ENCODE measurements around the gene EFEMP2.

Gene EFEMP2

DNA sequence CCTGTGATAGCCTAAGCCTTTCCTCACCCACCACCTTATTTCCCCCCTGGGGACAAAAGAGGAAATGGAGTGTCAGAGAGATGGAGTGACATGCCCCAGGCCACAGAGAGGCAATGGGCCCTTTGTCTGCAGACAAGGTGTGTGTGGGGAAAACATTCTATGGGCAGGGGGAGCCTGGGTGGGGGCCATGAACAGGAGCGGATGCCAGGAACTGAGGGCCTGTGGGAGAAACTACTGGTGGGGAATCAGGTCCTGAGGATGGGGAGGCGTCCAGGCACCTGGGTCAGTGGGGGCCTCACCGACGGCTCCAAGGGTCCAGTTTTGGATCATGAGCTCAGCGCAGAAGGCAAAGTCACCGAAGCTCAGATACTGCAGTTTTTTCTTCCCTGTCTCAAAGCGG lies 12.6 kb upstream of the EFEMP2 start:
- DNase-seq (ENCODE audit: low read depth, low spot score) = no peak

DNA sequence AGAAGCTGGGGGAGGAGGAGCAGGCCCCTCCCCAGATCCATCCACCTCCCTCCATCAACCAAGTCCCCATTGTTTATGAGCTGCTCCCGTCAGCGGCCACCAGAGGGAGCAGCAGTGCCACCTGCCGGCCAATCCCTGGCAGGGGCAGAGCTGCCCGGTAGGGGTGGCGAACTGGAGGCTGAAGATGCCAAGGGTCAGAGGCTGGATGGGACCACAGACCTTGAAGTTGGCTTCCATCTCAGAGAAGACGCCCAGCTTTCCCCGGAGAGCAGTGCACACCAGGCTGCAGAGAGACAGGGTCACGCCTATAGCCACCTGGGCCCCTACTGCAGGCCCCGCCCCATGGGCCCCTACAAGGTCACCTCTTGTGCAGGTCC lies 12.1 kb upstream of the EFEMP2 start:
- peak; percentile 57 for DNase-seq (ENCODE audit: low read depth, low spot score)

DNA sequence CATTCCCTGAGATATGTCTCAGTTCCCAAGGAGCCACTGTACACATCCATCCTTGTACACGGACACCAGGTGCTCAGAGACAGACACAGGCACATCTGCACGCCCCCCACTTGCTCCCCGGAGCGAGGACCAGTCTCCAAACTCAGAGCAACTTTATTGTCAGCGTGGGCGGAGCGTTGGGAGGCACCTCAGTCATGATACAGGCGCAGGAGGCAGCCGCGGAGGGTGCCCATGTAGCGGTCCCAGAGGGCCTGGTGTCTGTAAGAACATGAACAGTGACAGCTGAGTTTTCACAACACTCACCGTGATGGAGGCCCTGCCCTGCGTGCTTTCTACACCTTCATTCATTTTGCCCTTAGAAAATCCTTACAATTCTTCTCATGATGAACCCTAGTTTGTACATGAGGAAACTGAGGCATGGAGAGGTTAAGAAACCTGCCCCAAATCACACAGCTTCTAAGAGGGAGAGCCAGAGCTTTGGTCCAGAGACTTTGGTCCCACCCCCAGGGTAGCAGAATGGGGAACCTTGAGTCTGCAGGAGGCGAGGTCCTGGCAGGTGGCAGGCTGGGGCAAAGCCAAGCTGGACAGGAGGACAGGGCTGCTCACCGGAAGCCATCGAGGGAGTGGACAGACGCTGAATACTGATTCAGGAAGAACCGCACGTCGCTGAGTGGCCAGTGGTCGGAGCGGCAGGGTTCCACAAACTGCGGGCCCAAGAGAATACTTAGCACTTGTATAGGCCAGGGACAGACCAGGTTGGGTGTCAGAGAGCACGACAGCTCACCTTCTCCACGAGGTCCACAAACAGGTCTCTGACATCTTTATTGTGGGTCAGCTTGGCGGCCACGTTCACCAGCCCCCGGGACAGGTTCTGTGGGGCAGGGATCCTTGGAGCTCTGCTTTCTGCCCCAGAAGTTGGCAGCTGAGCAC lies 11.5 kb upstream of the EFEMP2 start:
- no peak for DNase-seq (ENCODE audit: low read depth, low spot score)

DNA sequence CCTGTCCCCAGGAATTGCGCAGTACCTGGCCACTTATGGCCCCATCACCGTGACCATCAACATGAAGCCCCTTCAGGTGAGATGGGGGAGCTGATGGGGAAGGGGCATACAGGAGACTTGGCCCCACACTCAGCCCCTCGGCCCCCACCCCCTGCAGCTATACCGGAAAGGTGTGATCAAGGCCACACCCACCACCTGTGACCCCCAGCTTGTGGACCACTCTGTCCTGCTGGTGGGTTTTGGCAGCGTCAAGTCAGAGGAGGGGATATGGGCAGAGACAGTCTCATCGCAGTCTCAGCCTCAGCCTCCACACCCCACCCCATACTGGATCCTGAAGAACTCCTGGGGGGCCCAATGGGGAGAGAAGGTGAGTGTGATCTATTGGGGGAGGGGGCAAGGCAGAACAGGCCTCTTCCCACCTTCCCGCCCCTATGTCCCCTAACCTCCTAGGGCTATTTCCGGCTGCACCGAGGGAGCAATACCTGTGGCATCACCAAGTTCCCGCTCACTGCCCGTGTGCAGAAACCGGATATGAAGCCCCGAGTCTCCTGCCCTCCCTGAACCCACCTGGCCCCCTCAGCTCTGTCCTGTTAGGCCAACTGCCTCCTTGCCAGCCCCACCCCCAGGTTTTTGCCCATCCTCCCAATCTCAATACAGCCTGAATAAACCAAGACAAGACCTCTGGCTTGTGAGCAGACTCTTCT lies 10.6 kb upstream of the EFEMP2 start:
- DNase-seq (ENCODE audit: low read depth, low spot score) = no peak

DNA sequence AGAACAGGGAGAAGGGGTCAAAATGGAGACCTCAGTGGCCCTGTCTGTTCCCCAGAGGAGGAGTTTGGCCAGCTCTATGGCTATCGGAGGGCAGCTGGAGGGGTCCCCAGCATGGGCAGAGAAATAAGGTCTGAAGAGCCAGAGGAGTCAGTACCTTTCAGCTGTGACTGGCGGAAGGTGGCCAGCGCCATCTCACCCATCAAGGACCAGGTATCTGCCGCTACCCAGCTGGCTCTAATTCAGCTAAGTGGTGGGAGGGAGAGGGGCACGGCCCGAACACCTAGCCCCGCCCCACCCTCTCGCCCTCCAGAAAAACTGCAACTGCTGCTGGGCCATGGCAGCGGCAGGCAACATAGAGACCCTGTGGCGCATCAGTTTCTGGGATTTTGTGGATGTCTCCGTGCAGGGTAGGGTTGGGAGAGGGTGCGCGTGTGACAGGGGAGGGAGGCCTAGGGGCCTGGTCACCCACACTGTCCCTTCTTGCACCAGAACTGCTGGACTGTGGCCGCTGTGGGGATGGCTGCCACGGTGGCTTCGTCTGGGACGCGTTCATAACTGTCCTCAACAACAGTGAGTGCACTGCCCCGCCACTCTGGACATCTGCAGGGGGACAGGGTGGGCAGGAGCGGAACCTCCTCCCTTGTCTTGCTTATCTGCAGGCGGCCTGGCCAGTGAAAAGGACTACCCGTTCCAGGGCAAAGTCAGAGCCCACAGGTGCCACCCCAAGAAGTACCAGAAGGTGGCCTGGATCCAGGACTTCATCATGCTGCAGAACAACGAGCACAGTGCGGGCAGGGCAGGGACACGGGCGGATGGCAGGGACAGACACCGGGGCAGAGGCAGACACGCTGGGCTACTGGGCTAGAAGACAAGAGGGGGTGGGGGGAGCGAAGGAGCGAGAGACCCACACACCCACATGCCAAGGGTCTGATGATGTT lies 9.8 kb upstream of the EFEMP2 start:
- DNase-seq (ENCODE audit: low read depth, low spot score) = no peak

DNA sequence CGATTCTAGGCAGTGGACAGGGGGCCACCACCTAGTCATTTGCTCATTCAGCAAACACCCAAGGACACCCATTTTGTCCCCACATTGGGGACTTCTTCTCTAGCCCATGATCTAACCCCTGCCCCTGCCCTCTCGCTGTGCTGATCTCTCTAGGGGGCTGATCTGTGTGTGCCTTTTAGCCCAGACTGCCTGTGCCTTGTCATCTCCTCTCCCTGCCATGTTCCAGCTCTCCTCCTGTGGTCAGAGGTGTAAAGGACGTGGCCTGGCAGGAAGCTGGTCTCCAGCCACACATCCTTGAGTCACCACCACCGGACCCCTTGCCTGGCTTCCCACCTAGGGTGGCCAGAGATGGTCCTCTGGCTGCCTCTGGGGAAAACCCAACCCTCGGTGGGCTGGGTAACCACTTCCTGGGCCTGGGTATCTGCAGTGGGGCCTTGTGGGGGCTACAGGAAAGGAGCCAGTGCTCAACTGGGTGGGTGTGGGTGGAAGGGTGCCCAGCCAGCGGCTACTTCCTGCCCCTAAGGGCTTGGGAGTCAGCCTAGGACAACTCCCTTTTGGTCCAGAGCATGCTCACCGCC lies 8.3 kb upstream of the EFEMP2 start:
- DNase-seq (ENCODE audit: low read depth, low spot score) = no peak

DNA sequence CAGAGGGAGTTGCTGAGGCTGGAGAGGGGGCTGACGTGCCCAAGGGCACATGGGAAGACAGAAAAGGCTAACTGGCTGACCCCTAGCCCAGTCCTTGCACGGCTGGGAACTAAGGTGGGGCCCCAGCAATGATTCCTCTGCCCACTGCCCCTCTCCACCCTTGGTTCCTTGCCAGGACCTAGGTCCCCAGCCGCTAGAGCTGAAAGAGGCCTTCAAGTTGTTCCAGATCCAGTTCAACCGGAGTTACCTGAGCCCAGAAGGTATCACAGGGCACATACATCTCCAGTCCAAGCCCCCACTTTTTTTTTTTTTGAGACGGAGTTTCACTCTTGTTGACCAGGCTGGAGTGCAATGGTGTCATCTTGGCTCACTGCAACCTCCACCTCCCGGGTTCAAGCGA lies 7.4 kb upstream of the EFEMP2 start:
- no peak for DNase-seq (ENCODE audit: low read depth, low spot score)

DNA sequence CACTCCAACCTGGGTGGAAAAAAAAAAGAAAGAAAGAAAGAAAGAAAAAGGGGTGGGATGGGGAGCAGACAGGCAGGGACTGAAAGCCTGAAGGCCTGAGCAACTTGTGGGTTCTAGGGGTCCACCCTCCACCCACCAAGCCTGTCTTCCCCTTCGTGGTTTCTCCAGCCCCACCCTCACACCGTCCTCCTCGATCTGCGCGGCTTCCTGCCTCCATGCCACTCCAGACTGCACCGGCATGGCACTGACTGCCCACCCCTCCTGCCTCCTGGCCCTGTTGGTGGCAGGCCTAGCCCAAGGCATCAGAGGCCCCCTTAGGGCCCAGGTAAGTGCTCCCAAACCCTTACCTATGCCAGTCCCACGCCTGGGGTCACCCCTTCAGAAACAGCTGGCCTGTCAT lies 7.0 kb upstream of the EFEMP2 start, which contains the start of gene CTSW:
Gene CTSW, plus strand, starts transcription at position 221 of the 400 bp plus-strand sequence. Its CDS starts 18 bp downstream, at position 239.
- DNase-seq (ENCODE audit: low read depth, low spot score) = no peak

DNA sequence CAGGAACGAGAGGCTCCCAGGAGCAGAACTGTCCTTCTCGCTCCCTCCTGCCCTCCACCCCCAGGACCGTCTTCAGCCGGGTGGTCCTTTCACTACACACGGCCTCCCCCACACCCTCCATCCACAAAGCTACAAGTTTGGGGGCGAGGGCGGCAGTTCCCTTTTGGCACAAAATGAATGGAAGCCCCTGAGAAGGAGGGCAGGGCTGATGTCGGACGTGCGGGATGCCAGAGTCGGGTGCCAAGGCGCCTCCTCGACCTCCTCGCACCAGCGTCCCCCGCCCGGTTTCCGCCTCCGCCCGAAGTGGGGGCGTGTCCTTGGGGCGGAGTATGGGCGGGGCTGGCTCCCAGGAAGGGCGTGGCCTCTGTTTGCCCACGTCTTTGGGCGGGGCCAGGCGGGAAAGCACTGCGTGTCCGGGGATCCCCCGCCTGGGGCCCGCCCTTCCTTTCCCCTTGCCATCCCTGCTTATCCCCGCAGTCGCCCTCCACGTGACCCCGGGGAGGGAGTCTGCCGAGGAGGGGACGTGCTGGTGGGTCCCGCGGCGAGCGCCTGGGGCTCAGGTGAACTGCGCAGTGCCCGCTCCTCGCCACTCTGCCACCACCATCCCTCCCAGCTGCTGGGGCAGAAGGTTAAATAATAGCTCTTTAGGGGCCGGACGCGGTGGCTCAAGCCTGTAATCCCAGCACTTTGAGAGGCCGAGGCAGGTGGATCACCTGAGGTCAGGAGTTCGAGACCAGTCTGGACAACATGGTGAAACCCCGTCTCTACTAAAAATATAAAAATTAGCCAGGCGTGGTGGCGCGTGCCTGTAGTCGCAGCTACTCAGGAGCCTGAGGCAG lies 937 bp upstream of the EFEMP2 start:
- peak; percentile 86 for DNase-seq (ENCODE audit: low read depth, low spot score)

DNA sequence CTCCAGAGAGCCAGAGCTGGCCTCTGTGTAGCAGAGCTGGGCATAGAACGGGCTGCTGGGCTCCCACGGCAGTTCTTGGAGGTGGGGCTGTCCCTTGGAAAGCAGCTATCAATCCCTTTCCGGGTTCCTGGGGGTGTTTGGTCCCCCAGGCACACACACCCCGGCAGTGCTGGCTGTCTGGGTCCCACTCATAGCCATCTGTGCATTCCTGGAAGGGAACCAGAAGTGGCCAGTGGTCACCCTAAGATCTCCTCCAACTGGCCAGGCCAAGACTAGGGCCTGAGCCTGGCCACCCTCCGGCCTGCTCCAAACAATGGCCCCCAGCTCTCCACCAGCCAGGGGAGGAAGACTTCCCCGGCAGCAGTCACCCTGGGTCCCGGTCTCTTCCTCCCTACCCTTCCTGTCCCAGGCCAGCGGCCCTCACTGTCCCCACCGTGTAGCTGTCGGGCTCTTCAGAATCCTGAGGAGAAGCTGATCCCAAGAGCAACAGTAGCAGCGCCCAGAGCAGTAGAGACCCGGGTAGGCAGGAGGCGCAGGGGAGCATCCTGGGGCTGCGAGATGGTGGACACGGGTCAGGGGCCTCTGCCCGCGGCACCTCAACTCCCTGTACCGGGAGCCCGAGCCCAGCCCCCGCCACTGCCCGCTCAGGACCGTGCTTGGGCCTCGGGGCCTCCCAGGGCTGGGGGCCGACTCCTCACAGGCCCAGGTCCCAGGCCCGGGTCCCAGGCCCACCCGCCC lies 620 bp downstream of the EFEMP2 start:
- no peak for DNase-seq (ENCODE audit: low read depth, low spot score)

DNA sequence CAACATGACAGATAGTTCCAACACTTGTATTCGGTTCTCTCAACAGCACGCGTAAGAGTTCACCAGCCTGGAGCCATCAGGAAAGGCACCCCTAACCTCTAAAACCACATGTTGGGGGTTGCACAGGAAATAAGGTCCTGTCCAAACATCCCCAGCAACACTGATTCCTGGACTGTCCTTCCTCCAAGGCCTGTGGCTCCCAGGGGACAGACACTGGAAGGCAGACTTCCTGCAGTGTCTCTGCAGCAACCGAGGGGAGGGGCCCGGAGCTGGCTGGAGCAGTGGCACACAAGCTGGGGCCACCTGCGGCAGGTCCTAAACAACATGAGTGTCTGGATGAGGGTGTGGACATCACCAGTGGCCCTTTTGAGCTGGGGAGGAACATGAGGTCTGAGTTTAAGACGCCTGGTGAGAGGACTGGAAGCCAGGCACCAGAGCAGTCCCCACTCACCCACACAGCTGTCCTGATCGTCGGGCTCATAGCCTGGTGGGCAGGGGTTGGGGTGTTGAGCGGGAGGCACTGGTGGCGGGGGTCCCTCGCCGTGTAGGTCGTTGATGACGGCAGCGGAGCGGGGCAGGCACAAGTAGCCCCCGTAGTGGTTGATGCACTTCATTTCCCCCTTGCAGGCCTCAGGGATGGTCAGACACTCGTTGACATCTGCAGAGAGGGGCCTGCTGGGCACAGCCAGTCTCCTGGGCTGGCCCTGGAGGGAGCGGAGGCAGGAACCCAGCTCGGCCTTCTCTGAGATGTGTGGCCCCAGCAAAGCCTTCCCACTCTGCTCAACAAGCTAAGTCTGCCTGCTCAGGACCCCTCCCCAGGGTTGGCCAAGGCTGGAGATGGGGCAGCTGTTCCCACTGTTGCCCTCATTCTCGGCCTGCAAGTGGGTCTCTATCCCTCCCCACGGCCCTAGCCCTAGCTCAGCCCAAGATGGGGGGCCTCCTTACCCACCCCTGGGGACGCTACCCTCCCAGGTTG lies 1.6 kb downstream of the EFEMP2 start:
- no peak for DNase-seq (ENCODE audit: low read depth, low spot score)

DNA sequence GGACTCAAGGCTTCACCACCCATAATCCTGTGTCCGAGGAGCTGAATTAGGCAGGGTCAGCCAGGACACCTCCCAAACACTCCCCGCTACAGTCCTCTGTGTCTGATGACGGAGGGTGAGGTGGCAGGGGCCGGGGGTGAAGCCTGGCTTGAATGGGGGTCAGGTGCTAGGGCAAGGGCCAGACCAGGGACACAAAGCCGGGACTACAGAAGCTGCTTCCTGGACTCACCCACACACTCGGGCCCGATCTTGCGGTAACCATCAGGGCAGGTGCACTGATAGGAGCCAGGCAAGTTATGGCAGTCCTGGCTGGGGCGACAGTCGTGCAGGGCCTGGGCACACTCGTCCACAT lies 2.3 kb downstream of the EFEMP2 start:
- DNase-seq (ENCODE audit: low read depth, low spot score) = no peak

DNA sequence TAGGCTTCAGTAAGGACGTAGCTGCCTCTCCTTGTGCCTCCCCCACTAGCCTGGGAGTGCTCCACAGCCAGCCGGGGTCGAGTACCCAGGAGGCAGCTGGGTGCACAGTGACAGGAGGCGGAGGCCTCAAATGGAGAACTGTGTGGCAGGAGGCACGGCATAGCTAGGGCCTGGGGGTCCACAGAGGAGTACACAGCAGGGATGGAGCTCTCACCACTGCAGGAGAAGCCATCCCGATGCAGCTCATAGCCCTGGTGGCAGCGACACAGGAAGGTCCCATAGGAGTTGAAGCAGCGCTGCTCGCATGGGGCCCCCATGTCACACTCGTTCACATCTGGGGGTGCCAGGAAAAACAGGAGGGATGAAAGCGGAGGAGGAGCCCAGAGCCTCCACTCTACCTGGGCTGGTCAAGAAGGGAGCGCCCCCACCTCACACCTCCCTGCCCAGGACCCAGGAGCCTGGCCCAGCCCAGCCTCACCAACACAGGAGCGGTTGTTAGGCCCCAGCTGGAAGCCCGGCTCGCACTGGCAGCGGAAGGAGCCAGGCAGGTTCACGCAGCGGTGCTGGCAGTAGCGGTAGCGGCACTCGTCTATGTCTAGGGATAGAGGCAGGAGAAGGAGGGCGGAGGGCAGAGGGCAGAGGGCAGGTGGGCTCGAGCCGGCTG lies 2.8 kb downstream of the EFEMP2 start:
- no peak for DNase-seq (ENCODE audit: low read depth, low spot score)

DNA sequence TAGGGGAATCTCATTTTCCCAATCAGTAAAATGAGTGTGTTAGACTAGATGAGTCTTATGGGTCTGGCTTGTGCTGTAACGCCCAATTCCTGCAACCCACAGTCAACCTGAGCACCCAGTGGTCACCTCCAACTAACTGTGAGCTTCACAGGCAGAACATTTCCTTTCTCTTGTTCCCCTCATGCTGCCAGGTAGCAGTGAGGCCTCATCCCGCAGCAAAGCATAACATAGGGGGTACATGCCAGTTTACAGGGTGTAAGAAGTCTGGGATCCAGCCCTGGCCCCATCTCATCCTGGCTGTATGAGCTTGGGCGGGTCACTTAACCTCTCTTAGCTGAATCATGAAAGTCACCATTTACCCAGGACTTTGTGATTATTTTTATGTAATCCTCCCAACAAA lies 3.7 kb downstream of the EFEMP2 start:
- DNase-seq (ENCODE audit: low read depth, low spot score) = no peak

DNA sequence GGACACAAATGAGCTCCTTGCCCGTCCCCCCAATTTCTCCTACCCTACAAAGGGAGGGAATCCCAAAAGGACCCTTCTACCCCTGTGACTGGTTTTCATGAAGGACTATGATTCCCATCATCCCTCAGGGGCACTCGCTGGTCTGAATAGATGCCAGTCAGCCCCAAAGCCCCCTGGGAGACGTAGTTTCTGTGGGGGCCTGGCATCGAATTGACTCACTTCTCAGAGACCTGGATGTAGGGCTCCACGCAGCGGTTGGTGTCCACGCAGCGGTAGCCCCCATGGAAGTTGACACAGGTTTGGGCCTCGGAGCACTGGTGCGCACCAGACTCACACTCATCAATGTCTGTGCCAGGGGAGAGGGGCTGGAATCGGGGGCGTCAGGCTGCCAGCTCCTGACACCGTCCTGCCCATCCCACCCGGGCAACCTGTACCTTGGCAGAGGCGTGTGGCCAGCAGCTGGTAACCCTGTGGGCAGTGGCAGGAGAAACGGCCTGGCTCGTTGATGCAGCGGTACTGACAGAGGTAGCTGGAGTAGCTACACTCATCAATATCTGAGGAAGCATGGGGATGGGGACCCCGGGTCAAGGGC lies 4.4 kb downstream of the EFEMP2 start:
- no peak for DNase-seq (ENCODE audit: low read depth, low spot score)

DNA sequence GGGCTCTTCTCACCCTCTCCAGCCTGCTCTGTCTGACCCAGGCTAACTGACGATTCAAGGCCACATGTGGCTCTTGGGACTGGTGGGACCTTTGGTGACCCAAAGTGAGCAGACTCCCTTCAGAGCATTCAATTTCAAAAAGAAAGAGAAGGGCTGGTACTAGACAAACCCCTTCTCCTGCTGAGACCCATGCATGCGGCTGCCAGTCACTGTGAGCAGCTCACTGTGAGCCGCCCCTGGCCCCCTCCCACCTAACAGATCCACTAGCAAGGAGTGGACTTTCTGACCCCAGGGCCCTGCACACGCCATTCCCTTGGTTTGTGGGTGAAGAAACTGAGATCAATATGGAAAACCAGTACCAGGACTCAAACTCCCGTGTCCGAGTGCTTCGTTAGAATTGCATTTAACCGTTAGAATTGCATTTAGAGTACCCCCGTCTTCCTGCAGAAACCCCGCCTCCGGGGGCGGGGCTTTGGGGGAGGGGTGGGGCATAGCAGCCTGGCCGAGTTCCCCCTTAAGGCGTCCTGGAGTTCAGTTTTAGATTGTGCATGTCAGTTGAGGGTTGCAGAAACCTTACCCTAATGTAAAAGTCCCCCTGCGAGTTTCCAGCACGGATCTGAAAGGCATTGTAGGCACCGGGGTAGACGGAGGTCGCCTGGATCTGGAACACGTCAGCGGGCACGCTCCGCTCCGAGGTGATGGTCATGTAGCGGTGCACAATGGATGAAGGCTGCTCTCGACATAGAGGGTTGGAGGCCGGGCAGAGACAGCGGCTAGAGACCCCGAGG lies 5.1 kb downstream of the EFEMP2 start:
- no peak for DNase-seq (ENCODE audit: low read depth, low spot score)
